IPS-20b (cell line): ENCODE data around the gene CCR5AS.

Source experiments
- H3K27ac ChIP-seq: one replicate; pipeline ENCODE4 v1.5.1; 2013; ENCODE audit warnings: low read length
- H3K27me3 ChIP-seq: 2 replicates; pipeline ENCODE4 v1.6.1; 2013; ENCODE audit warnings: mild to moderate bottlenecking, low read length, inconsistent platforms; ENCODE audit not compliant: insufficient read depth
- H3K36me3 ChIP-seq: 2 replicates; pipeline ENCODE4 v1.6.1; 2013; ENCODE audit warnings: low read depth, mild to moderate bottlenecking, inconsistent platforms, low read length, moderate library complexity; ENCODE audit not compliant: insufficient read depth
- H3K4me1 ChIP-seq: 2 replicates; pipeline ENCODE4 v1.6.1; 2013; ENCODE audit warnings: mild to moderate bottlenecking, control low read depth, inconsistent platforms, low read length, moderate library complexity; ENCODE audit not compliant: insufficient read depth
- H3K4me3 ChIP-seq: 2 replicates; pipeline ENCODE4 v1.5.1; 2013; ENCODE audit warnings: mild to moderate bottlenecking, low read length, inconsistent platforms
- H3K9ac ChIP-seq: 2 replicates; pipeline ENCODE4 v1.6.1; 2013; ENCODE audit warnings: low read depth, mild to moderate bottlenecking, inconsistent platforms, low read length, moderate library complexity
- H3K9me3 ChIP-seq: 2 replicates; pipeline ENCODE4 v1.6.1; 2013; ENCODE audit warnings: mild to moderate bottlenecking, low read depth, low read length, inconsistent platforms; ENCODE audit not compliant: insufficient read depth

CCR5AS gene

DNA sequence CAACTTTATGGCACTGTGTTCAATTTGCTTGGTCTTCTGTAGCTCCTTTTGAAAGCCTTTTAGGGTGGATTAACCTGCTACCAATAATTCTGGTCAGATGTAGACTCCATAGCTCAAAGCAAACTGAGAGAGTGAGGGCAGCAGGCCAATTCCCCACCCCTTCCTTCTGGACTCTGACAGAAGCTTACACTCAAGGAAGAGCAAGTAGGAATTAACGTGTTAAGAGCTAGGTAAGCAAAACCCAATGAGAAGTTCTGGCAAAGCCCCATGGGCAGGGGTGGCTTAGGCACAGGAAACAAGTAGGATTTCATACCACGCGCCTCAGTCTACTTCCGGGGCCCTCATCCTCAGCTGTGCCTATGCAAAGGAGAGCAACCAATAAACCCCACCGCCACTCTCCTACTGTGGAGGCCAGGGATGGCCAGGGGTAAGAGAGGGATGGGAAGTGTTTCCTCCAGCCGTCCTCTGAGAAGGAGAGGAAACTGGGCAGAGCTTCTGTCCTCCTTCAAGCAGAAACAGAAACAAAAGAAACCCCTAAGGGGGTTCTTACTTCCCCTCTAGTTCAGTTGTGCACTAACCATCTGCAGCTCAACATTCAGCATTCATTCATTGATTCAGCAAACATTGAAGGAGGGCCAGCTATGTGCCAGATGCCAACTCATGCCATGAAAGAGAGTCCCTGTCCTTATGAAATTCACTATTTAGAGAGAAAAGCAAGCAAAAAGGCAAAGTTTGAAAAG is 23.5 kb downstream of the CCR5AS start:
- Histone ChIP-seq H3K4me3 (no peak overlapping the region), H3K9ac (no peak overlapping the region), H3K36me3 (no peaks in the 10 kb centered on the region), H3K27me3 (no peaks in the 10 kb centered on the region), H3K4me1 (peaks cover 11% of the 10 kb centered on the region; the same call in 1 of the 2 replicates), H3K27ac (no peak overlapping the region), H3K9me3 (no peaks in the 10 kb centered on the region)

DNA sequence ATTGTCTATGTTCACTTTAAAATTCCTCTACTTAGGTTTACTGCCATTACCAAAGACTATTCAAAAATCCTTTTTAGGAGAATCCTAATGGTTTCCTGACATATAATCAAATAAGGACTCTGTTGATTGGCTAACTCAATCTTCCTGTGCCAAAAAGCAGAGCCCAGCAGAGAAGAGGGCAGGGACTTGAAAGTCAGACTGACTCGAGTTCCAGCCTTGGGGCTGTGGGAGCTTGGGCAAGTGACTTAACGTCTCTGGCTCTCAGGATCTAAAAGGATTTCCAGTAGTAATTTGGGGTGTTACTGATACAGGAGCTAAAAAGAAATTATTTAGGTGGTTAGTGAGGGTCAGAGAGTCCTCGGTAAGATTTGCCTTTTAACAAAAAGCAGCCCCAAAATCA is 25.2 kb downstream of the CCR5AS start:
- H3K27ac ChIP-seq = no peak overlapping the region

DNA sequence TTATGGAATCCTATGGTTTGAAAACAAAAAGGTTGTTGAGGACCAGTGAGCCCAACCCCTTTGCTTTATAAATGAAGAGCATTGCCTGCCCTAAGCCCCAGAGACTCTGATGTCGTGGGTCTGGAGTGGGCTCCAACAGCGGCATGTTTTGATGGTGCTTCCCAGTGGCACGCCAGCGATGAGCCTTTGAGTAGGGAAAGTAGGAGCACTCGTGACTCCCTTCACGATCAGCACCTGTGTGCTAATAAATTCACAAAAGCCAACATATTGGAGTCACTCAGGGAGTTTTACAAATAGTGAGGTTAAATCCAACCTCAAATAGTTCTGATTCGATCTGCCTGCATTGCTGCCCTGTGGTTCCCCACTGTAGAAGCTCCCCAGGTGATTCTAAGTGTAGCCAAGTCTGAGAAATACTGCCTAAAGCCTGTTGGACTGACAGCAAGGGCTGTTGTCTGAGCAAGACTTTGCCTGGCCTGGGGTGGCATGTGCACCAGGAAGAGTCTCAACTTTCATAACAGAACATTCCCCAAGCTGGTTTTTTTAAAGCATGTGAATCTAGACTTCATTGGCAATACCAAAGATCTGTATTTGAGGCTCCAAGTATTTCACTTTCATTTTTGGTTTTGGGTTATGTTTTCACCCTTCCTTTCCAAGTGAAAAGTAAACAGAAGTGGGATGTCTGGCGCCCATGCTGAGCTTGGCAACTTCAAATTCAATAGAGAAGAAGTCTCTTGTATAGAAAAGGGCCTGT is 26.2 kb downstream of the CCR5AS start:
- Histone ChIP-seq H3K4me3 (no peak overlapping the region), H3K9me3 (no peaks in the 10 kb centered on the region), H3K4me1 (peaks cover 13% of the 10 kb centered on the region; the same call in 1 of the 2 replicates), H3K36me3 (no peaks in the 10 kb centered on the region), H3K9ac (no peak overlapping the region), H3K27me3 (no peaks in the 10 kb centered on the region), H3K27ac (no peak overlapping the region)

More for the DNA sequence above, 25.2 kb downstream of the CCR5AS start:
- no peak overlapping the region for H3K4me3 ChIP-seq
- H3K27me3 ChIP-seq = no peaks in the 10 kb centered on the region
- no peaks in the 10 kb centered on the region for H3K36me3 ChIP-seq
- no peak overlapping the region for H3K9ac ChIP-seq
- H3K9me3 ChIP-seq = no peaks in the 10 kb centered on the region
- peaks cover 11% of the 10 kb centered on the region; the same call in 1 of the 2 replicates for H3K4me1 ChIP-seq

DNA sequence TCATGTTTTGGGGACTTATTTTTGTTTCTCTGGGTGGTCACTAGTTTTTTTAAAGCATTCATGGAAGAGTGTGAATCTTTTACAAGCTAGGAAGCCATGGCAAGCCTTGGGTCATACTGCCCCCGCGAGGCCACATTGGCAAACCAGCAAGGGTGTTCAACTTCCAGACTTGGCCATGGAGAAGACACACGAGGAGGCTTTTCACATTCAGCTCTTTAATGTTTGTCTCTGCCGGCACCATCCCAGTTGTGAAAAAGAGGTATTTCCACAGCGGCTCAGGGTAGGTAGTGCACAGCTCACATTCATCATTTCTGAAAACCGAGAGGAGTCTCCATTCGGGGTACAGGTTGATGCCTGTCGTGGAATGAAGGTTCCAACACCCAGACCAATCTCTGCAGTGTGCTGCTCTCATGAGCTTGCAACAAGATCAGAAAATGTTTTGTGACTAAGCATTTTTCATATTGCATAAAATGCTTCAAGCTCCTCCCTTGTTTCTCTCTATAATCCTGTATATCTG is 28.4 kb downstream of the CCR5AS start:
- H3K4me3 ChIP-seq = no peak overlapping the region
- no peaks in the 10 kb centered on the region for H3K36me3 ChIP-seq
- H3K27me3 ChIP-seq = 0 out of 2 replicates have a peak, but pooled peaks cover 8% of the 10 kb centered on the region
- peaks cover 21% of the 10 kb centered on the region for H3K4me1 ChIP-seq
- H3K27ac ChIP-seq = no peak overlapping the region
- H3K9ac ChIP-seq = no peak overlapping the region
- H3K9me3 ChIP-seq = no peaks in the 10 kb centered on the region

DNA sequence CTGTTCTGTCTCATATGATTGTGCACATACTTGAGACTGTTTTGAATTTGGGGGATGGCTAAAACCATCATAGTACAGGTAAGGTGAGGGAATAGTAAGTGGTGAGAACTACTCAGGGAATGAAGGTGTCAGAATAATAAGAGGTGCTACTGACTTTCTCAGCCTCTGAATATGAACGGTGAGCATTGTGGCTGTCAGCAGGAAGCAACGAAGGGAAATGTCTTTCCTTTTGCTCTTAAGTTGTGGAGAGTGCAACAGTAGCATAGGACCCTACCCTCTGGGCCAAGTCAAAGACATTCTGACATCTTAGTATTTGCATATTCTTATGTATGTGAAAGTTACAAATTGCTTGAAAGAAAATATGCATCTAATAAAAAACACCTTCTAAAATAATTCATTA is 31.1 kb downstream of the CCR5AS start:
- Histone ChIP-seq H3K27me3 (0 out of 2 replicates have a peak, but pooled peaks cover 8% of the 10 kb centered on the region), H3K9me3 (no peaks in the 10 kb centered on the region), H3K36me3 (no peaks in the 10 kb centered on the region), H3K27ac (no peak overlapping the region), H3K9ac (no peak overlapping the region), H3K4me1 (peaks cover 20% of the 10 kb centered on the region), H3K4me3 (no peak overlapping the region)

DNA sequence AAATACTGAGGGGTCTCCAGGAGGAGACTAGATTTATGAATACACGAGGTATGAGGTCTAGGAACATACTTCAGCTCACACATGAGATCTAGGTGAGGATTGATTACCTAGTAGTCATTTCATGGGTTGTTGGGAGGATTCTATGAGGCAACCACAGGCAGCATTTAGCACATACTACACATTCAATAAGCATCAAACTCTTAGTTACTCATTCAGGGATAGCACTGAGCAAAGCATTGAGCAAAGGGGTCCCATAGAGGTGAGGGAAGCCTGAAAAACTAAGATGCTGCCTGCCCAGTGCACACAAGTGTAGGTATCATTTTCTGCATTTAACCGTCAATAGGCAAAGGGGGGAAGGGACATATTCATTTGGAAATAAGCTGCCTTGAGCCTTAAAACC is 31.6 kb downstream of the CCR5AS start:
- Histone ChIP-seq H3K9ac (no peak overlapping the region), H3K4me3 (no peak overlapping the region), H3K36me3 (no peaks in the 10 kb centered on the region), H3K9me3 (no peaks in the 10 kb centered on the region), H3K4me1 (peaks cover 14% of the 10 kb centered on the region), H3K27me3 (0 out of 2 replicates have a peak, but pooled peaks cover 8% of the 10 kb centered on the region), H3K27ac (no peak overlapping the region)

DNA sequence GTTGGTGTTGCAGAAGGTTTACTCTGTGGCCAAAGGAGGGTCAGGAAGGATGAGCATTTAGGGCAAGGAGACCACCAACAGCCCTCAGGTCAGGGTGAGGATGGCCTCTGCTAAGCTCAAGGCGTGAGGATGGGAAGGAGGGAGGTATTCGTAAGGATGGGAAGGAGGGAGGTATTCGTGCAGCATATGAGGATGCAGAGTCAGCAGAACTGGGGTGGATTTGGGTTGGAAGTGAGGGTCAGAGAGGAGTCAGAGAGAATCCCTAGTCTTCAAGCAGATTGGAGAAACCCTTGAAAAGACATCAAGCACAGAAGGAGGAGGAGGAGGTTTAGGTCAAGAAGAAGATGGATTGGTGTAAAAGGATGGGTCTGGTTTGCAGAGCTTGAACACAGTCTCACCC is 32.1 kb downstream of the CCR5AS start:
- Histone ChIP-seq H3K27me3 (0 out of 2 replicates have a peak, but pooled peaks cover 8% of the 10 kb centered on the region), H3K9me3 (no peaks in the 10 kb centered on the region), H3K4me3 (no peak overlapping the region), H3K27ac (no peak overlapping the region), H3K36me3 (no peaks in the 10 kb centered on the region), H3K4me1 (peaks cover 10% of the 10 kb centered on the region), H3K9ac (no peak overlapping the region)

DNA sequence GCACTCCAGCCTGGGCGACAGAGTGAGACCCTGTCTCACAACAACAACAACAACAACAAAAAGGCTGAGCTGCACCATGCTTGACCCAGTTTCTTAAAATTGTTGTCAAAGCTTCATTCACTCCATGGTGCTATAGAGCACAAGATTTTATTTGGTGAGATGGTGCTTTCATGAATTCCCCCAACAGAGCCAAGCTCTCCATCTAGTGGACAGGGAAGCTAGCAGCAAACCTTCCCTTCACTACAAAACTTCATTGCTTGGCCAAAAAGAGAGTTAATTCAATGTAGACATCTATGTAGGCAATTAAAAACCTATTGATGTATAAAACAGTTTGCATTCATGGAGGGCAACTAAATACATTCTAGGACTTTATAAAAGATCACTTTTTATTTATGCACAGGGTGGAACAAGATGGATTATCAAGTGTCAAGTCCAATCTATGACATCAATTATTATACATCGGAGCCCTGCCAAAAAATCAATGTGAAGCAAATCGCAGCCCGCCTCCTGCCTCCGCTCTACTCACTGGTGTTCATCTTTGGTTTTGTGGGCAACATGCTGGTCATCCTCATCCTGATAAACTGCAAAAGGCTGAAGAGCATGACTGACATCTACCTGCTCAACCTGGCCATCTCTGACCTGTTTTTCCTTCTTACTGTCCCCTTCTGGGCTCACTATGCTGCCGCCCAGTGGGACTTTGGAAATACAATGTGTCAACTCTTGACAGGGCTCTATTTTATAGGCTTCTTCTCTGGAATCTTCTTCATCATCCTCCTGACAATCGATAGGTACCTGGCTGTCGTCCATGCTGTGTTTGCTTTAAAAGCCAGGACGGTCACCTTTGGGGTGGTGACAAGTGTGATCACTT is 34.1 kb downstream of the CCR5AS start:
- H3K27me3 ChIP-seq = 0 out of 2 replicates have a peak, but pooled peaks cover 8% of the 10 kb centered on the region
- no peaks in the 10 kb centered on the region for H3K36me3 ChIP-seq
- peaks cover 10% of the 10 kb centered on the region for H3K4me1 ChIP-seq

DNA sequence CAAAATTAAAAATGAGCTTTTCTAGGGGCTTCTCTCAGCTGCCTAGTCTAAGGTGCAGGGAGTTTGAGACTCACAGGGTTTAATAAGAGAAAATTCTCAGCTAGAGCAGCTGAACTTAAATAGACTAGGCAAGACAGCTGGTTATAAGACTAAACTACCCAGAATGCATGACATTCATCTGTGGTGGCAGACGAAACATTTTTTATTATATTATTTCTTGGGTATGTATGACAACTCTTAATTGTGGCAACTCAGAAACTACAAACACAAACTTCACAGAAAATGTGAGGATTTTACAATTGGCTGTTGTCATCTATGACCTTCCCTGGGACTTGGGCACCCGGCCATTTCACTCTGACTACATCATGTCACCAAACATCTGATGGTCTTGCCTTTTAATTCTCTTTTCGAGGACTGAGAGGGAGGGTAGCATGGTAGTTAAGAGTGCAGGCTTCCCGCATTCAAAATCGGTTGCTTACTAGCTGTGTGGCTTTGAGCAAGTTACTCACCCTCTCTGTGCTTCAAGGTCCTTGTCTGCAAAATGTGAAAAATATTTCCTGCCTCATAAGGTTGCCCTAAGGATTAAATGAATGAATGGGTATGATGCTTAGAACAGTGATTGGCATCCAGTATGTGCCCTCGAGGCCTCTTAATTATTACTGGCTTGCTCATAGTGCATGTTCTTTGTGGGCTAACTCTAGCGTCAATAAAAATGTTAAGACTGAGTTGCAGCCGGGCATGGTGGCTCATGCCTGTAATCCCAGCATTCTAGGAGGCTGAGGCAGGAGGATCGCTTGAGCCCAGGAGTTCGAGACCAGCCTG is 35.1 kb downstream of the CCR5AS start:
- Histone ChIP-seq H3K27ac (no peak overlapping the region), H3K9ac (no peak overlapping the region), H3K4me3 (no peak overlapping the region), H3K36me3 (no peaks in the 10 kb centered on the region), H3K4me1 (peaks cover 10% of the 10 kb centered on the region), H3K27me3 (0 out of 2 replicates have a peak, but pooled peaks cover 8% of the 10 kb centered on the region), H3K9me3 (no peaks in the 10 kb centered on the region)

More for the DNA sequence above, 34.1 kb downstream of the CCR5AS start:
- no peak overlapping the region for H3K27ac ChIP-seq
- no peak overlapping the region for H3K4me3 ChIP-seq
- H3K9ac ChIP-seq = no peak overlapping the region
- H3K9me3 ChIP-seq = no peaks in the 10 kb centered on the region

DNA sequence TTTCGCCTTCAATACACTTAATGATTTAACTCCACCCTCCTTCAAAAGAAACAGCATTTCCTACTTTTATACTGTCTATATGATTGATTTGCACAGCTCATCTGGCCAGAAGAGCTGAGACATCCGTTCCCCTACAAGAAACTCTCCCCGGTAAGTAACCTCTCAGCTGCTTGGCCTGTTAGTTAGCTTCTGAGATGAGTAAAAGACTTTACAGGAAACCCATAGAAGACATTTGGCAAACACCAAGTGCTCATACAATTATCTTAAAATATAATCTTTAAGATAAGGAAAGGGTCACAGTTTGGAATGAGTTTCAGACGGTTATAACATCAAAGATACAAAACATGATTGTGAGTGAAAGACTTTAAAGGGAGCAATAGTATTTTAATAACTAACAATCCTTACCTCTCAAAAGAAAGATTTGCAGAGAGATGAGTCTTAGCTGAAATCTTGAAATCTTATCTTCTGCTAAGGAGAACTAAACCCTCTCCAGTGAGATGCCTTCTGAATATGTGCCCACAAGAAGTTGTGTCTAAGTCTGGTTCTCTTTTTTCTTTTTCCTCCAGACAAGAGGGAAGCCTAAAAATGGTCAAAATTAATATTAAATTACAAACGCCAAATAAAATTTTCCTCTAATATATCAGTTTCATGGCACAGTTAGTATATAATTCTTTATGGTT is 35.9 kb downstream of the CCR5AS start, which contains the start of gene CCR5:
Gene CCR5, plus strand, starts transcription at position 108 of the 680 bp plus-strand sequence. CDS start 1,957 bp downstream, outside the sequence.
- Histone ChIP-seq H3K4me1 (peaks cover 10% of the 10 kb centered on the region), H3K27ac (no peak within 1 kb of the TSS), H3K36me3 (no peaks in the 10 kb centered on the region), H3K27me3 (0 out of 2 replicates have a peak, but pooled peaks cover 8% of the 10 kb centered on the region), H3K9ac (no peak within 1 kb of the TSS), H3K9me3 (no peaks in the 10 kb centered on the region), H3K4me3 (no peak within 1 kb of the TSS)
